SK-N-SH (cell line): ENCODE results near the gene ART5. TPM values are rescaled to one million over a fixed set of nuclear protein-coding genes. Genes with fewer than 3 reads are reported as not detected.

Source experiments
- CTCF ChIA-PET: fragments of 300-600, 350-600 bp; formaldehyde crosslinking; extraction: SDS; loops from one replicate; lab custom pipeline; 2021; lab: Yijun Ruan, JAX
- POLR2A ChIA-PET: fragments of 350-600 bp; sonication (Branson Sonifier 250); formaldehyde crosslinking; extraction: SDS; loops from one replicate; lab custom pipeline; 2020; ENCODE audit warnings: antibody characterized with exemption, inconsistent platforms; lab: Yijun Ruan, JAX
- DNase-seq: peaks from one replicate; pipeline ENCODE4 v3.0.0; 2012
- H2AFZ ChIP-seq: fragments of 200-600 bp; sonication (generic); 2 replicates; pipeline ENCODE4 v1.8.1; 2016; ENCODE audit warnings: antibody characterized with exemption, mild to moderate bottlenecking, low read depth
- H3F3A ChIP-seq: fragments of 200-600 bp; sonication (generic); replicated peaks from 2 replicates; pipeline ENCODE3; 2016; ENCODE audit warnings: antibody characterized with exemption, mild to moderate bottlenecking; ENCODE audit not compliant: insufficient read depth
- H3K27ac ChIP-seq, 2 experiments: fragments of 200-500 bp in 1 of 2; fragments of 200-600 bp in 1 of 2; sonication (Bioruptor generic) in 1 of 2; sonication (generic), shearing (Covaris generic) in 1 of 2; 2 replicates each; pipeline versions ENCODE4 v1.5.1 to v1.6.1; 2014 to 2016; ENCODE audit warnings: low read depth in 2 of 2, inconsistent platforms in 1 of 2, low read length in 1 of 2, mild to moderate bottlenecking in 1 of 2, mixed read lengths in 1 of 2
- H3K27me3 ChIP-seq: fragments of 200-600 bp; sonication (generic), shearing (Covaris generic); 2 replicates; pipeline ENCODE4 v1.6.1; 2016; ENCODE audit warnings: mixed run types; ENCODE audit not compliant: insufficient read depth
- H3K36me3 ChIP-seq, 2 experiments: fragments of 200-500 bp in 1 of 2; fragments of 200-600 bp in 1 of 2; sonication (Bioruptor generic) in 1 of 2; sonication (generic) in 1 of 2; replicated peaks in 1 of 2; 2 replicates each; pipeline versions ENCODE3 to v1.5.1; 2014 to 2016; ENCODE audit warnings: low read length in 1 of 2, mild to moderate bottlenecking in 1 of 2; ENCODE audit not compliant: insufficient read depth in 2 of 2, control insufficient read depth in 1 of 2
- H3K4me1 ChIP-seq, 2 experiments: fragments of 200-500 bp in 1 of 2; fragments of 200-600 bp in 1 of 2; sonication (Bioruptor generic) in 1 of 2; sonication (generic), shearing (Covaris generic) in 1 of 2; 2 replicates each; pipeline versions ENCODE4 v1.5.1 to v1.6.1; 2014 to 2016; ENCODE audit warnings: low read depth in 1 of 2, low read length in 1 of 2, mixed run types in 1 of 2; ENCODE audit not compliant: insufficient read depth in 2 of 2, control insufficient read depth in 1 of 2
- H3K4me2 ChIP-seq: fragments of 200-600 bp; sonication (generic), shearing (Covaris generic); 2 replicates; pipeline ENCODE4 v1.6.1; 2017; ENCODE audit warnings: mixed run types
- H3K4me3 ChIP-seq, 2 experiments: fragments of 200-500 bp in 1 of 2; fragments of 200-600 bp in 1 of 2; sonication (Bioruptor generic) in 1 of 2; sonication (generic), shearing (Covaris generic) in 1 of 2; 2 replicates each; pipeline versions ENCODE4 v1.5.1 to v1.8.1; 2014 to 2016; ENCODE audit warnings: low read depth in 2 of 2, inconsistent platforms in 1 of 2, low read length in 1 of 2, mild to moderate bottlenecking in 1 of 2, mixed read lengths in 1 of 2, moderate library complexity in 1 of 2
- H3K79me2 ChIP-seq: fragments of 200-600 bp; sonication (generic); 2 replicates; pipeline ENCODE4 v1.8.1; 2017; ENCODE audit warnings: mild to moderate bottlenecking; ENCODE audit not compliant: insufficient read depth
- H3K9ac ChIP-seq: fragments of 200-600 bp; sonication (generic); 2 replicates; pipeline ENCODE4 v1.6.1; 2017; ENCODE audit warnings: mixed run types
- H3K9me2 ChIP-seq: fragments of 200-600 bp; sonication (generic); 2 replicates; pipeline ENCODE4 v1.6.1; 2017; ENCODE audit warnings: mixed run types
- H3K9me3 ChIP-seq: fragments of 200-600 bp; sonication (generic); 2 replicates; pipeline ENCODE4 v1.6.1; 2017; ENCODE audit warnings: mixed run types, mild to moderate bottlenecking, moderate library complexity
- H4K20me1 ChIP-seq: fragments of 200-600 bp; sonication (generic); 2 replicates; pipeline ENCODE4 v1.6.1; 2017; ENCODE audit warnings: mild to moderate bottlenecking, mixed run types; ENCODE audit not compliant: insufficient read depth
- CHD2 ChIP-seq: fragments of 150-350 bp; IDR thresholded peaks from 2 replicates; pipeline ENCODE4 v1.6.1; 2018; ENCODE audit warnings: low read length; ENCODE audit not compliant: partially characterized antibody
- ELF1 ChIP-seq: IDR thresholded peaks from 2 replicates; pipeline ENCODE4 v1.4.0; 2012
- FOXJ3 ChIP-seq: sonication (generic); formaldehyde crosslinking; IDR thresholded peaks from 2 replicates; pipeline ENCODE4 v1.5.1; 2020; ENCODE audit warnings: mild to moderate bottlenecking, missing genetic modification reagents
- GATA2 ChIP-seq: sonication (generic); formaldehyde crosslinking; IDR thresholded peaks from 2 replicates; pipeline ENCODE4 v1.5.0; 2020; ENCODE audit warnings: mild to moderate bottlenecking, missing genetic modification reagents
- MXI1 ChIP-seq: IDR thresholded peaks from 2 replicates; pipeline ENCODE4 v1.6.1; 2012; ENCODE audit warnings: mild to moderate bottlenecking, low read depth, low read length, improper control_type of control experiment
- NRF1 ChIP-seq: IDR thresholded peaks from 2 replicates; pipeline ENCODE4 v1.6.1; 2012; ENCODE audit warnings: low read depth, mild to moderate bottlenecking, low read length
- RAD21 ChIP-seq: IDR thresholded peaks from 2 replicates; pipeline ENCODE4 v1.6.1; 2012; ENCODE audit warnings: mild to moderate bottlenecking, low read length
- RCOR1 ChIP-seq: fragments of 150-350 bp; IDR thresholded peaks from 2 replicates; pipeline ENCODE4 v1.6.1; 2017; ENCODE audit warnings: antibody characterized with exemption, low read length
- RFX5 ChIP-seq: IDR thresholded peaks from 2 replicates; pipeline ENCODE4 v1.6.1; 2012; ENCODE audit warnings: mild to moderate bottlenecking, improper control_type of control experiment, low read length
- SIN3A ChIP-seq: IDR thresholded peaks from 2 replicates; pipeline ENCODE4 v1.6.1; 2012; ENCODE audit warnings: low read depth, mild to moderate bottlenecking, low read length, moderate library complexity, borderline replicate concordance
- SMC3 ChIP-seq: IDR thresholded peaks from 2 replicates; pipeline ENCODE4 v1.6.1; 2012; ENCODE audit warnings: low read depth, low read length, improper control_type of control experiment
- TCF12 ChIP-seq: IDR thresholded peaks from 2 replicates; pipeline ENCODE4 v1.4.0; 2012
- TEAD4 ChIP-seq: IDR thresholded peaks from 2 replicates; pipeline ENCODE4 v1.4.0; 2012; ENCODE audit warnings: mild to moderate bottlenecking, borderline replicate concordance; ENCODE audit not compliant: insufficient read depth
- YY1 ChIP-seq: IDR thresholded peaks from 2 replicates; pipeline ENCODE4 v1.4.0; 2012; ENCODE audit warnings: low read depth, mild to moderate bottlenecking
- WGBS: methylation state at CpG from one replicate; pipeline ENCODE4 v1.1.6; 2017; ENCODE audit warnings: low lambda C conversion rate; 5-methylcytosine and 5-hydroxymethylcytosine counted together
- polyA plus RNA-seq, 3 experiments: library from polyadenylated mRNA; depleted of rRNA; stranded (reverse); fragments of >200 nt; gene quantifications; 2 replicates each; pipeline ENCODE4 v1.2.3, GENCODE V29; 2012
- TF ChIP-seq, protein P1 (sequence below): fragments of 150-350 bp; IDR thresholded peaks from 2 replicates; pipeline ENCODE4 v1.6.1; 2016; ENCODE audit warnings: mild to moderate bottlenecking, low read depth, low read length
- TF ChIP-seq, protein P2 (sequence below): IDR thresholded peaks from 2 replicates; pipeline ENCODE4 v1.6.1; 2012; ENCODE audit warnings: mild to moderate bottlenecking, low read depth, low read length, moderate library complexity
- TF ChIP-seq, protein P3 (sequence below): IDR thresholded peaks from 2 replicates; pipeline ENCODE4; 2012
- TF ChIP-seq, protein P4 (sequence below): IDR thresholded peaks from 2 replicates; pipeline ENCODE4 v1.4.0; 2012; ENCODE audit warnings: low read depth, borderline replicate concordance
- TF ChIP-seq, protein P5 (sequence below): IDR thresholded peaks from 2 replicates; pipeline ENCODE4 v1.4.0; 2012; ENCODE audit warnings: low read depth

The ART5 gene
- polyA plus RNA-seq, 1 of the 3 experiments (the other 2 are of a cell fraction): 0.59 TPM

DNA sequence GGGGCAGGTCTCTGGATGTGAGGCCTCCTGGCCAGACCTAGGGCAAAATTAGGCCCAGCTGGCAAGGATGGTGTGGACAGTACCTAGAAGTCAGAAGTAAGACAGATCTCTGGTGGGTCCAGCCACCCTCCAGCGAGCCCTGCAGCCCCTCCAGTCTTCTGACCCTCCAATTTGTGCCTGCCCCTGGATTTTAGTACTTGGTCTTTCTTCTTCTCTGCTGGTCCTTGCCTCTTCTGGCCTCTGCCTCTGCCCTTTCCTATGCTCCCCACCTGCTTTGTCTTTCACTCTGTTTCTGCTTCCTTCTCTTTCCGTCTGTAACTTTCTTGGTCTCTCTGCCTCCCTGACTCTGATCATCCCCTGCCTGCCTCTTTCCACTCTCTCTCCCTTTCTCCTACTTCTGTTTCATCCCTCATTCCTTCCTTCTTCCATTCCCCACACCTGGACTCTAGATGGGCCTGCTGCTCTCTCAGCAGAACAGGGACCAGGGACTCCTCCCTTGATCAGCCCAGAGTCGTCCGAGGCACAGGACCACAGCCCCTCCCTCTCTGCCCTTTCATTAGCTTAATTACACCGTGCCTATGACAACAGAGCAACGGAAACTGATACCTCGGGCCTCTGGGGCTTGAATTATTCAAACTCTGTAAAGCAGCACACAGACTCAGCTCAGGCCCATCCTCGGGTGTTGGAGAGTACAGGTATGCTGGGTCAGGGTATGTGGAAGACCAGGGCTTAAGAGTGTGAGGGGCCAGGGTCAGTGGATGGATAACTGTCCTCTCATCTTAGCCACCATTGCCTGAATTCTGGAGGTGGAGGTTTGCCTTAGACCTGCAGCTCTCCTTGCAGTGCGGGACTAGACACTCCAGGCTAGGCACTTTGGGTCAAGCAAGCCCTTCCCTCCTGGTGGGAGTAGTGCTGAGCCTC lies 29.8 kb upstream of the ART5 start, which contains the start of gene CHRNA10 (continued):
- TF ChIP-seq ELF1: no peak
- TF ChIP-seq, protein P1, sequence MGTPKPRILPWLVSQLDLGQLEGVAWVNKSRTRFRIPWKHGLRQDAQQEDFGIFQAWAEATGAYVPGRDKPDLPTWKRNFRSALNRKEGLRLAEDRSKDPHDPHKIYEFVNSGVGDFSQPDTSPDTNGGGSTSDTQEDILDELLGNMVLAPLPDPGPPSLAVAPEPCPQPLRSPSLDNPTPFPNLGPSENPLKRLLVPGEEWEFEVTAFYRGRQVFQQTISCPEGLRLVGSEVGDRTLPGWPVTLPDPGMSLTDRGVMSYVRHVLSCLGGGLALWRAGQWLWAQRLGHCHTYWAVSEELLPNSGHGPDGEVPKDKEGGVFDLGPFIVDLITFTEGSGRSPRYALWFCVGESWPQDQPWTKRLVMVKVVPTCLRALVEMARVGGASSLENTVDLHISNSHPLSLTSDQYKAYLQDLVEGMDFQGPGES: no peak
- TF ChIP-seq YY1: no peak
- TF ChIP-seq, protein P2, sequence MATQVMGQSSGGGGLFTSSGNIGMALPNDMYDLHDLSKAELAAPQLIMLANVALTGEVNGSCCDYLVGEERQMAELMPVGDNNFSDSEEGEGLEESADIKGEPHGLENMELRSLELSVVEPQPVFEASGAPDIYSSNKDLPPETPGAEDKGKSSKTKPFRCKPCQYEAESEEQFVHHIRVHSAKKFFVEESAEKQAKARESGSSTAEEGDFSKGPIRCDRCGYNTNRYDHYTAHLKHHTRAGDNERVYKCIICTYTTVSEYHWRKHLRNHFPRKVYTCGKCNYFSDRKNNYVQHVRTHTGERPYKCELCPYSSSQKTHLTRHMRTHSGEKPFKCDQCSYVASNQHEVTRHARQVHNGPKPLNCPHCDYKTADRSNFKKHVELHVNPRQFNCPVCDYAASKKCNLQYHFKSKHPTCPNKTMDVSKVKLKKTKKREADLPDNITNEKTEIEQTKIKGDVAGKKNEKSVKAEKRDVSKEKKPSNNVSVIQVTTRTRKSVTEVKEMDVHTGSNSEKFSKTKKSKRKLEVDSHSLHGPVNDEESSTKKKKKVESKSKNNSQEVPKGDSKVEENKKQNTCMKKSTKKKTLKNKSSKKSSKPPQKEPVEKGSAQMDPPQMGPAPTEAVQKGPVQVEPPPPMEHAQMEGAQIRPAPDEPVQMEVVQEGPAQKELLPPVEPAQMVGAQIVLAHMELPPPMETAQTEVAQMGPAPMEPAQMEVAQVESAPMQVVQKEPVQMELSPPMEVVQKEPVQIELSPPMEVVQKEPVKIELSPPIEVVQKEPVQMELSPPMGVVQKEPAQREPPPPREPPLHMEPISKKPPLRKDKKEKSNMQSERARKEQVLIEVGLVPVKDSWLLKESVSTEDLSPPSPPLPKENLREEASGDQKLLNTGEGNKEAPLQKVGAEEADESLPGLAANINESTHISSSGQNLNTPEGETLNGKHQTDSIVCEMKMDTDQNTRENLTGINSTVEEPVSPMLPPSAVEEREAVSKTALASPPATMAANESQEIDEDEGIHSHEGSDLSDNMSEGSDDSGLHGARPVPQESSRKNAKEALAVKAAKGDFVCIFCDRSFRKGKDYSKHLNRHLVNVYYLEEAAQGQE: no peak
- TF ChIP-seq, protein P3, sequence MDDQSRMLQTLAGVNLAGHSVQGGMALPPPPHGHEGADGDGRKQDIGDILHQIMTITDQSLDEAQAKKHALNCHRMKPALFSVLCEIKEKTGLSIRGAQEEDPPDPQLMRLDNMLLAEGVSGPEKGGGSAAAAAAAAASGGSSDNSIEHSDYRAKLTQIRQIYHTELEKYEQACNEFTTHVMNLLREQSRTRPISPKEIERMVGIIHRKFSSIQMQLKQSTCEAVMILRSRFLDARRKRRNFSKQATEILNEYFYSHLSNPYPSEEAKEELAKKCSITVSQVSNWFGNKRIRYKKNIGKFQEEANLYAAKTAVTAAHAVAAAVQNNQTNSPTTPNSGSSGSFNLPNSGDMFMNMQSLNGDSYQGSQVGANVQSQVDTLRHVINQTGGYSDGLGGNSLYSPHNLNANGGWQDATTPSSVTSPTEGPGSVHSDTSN: no peak
- TF ChIP-seq GATA2 (CRISPR knock-in tag): no peak
- no peak for TF ChIP-seq NRF1
- TF ChIP-seq RCOR1: no peak
- no peak for TF ChIP-seq TCF12
- TF ChIP-seq, protein P4, sequence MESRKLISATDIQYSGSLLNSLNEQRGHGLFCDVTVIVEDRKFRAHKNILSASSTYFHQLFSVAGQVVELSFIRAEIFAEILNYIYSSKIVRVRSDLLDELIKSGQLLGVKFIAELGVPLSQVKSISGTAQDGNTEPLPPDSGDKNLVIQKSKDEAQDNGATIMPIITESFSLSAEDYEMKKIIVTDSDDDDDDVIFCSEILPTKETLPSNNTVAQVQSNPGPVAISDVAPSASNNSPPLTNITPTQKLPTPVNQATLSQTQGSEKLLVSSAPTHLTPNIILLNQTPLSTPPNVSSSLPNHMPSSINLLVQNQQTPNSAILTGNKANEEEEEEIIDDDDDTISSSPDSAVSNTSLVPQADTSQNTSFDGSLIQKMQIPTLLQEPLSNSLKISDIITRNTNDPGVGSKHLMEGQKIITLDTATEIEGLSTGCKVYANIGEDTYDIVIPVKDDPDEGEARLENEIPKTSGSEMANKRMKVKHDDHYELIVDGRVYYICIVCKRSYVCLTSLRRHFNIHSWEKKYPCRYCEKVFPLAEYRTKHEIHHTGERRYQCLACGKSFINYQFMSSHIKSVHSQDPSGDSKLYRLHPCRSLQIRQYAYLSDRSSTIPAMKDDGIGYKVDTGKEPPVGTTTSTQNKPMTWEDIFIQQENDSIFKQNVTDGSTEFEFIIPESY: no peak

DNA sequence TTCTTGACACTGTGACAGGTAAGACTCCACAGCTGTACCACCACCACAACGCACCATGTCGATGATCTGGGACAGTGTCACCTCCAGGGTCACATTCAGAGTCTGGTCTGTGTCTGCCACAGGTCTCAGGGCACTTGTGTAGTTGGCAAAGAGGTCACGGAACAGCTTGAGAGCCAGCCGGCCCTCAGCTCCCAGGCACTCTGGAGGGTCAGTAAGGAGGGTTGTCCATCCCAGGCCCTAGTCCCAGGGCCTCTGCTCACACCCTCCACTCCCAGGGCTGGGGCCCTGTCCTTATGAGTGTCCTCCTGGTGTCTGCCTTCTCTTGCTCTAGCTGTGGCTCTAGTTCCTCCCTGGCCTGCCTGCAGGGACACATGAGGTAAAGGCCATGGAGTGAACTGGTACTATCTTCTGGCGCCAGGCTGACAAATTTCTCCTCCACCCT lies 28.0 kb upstream of the ART5 start:
- no peak for DNase-seq
- CTCF ChIA-PET: no interaction called here
- TF ChIP-seq, protein P5, sequence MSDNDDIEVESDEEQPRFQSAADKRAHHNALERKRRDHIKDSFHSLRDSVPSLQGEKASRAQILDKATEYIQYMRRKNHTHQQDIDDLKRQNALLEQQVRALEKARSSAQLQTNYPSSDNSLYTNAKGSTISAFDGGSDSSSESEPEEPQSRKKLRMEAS: no peak
- TF ChIP-seq RAD21 (no peak), FOXJ3 (CRISPR knock-in tag) (no peak), MXI1 (no peak), SIN3A (no peak), SMC3 (no peak), GATA2 (CRISPR knock-in tag) (no peak), CHD2 (no peak), RFX5 (no peak), TCF12 (no peak), TEAD4 (no peak)
- TF ChIP-seq, protein P3: no peak
- TF ChIP-seq, protein P1: no peak

More for the DNA sequence above, 28.0 kb upstream of the ART5 start:
- no peak overlapping the region for H3K27ac ChIP-seq
- no peaks in the 10 kb centered on the region for H3K9me3 ChIP-seq
- peaks cover 4% of the 10 kb centered on the region; the same call in 1 of the 2 replicates for H4K20me1 ChIP-seq
- peaks cover 13 to 53% of the 10 kb centered on the region in 2 experiments for H3K36me3 ChIP-seq
- no peaks in the 10 kb centered on the region for H3K79me2 ChIP-seq
- POLR2A ChIA-PET: no interaction called here
- no peak overlapping the region for H3K4me2 ChIP-seq
- H3K9ac ChIP-seq: no peak overlapping the region
- no peaks in the 10 kb centered on the region for H3K27me3 ChIP-seq
- no peaks in the 10 kb centered on the region for H3F3A ChIP-seq
- 98% methylated on average over 3 of the region's 5 CpGs for WGBS
- H3K4me3 ChIP-seq: no peak overlapping the region
- no peaks in the 10 kb centered on the region; a peak in 1 of 4 replicates for H3K4me1 ChIP-seq
- H3K9me2 ChIP-seq: no peaks in the 10 kb centered on the region
- H2AFZ ChIP-seq: no peak overlapping the region
